ENCODE data around the gene SLC22A7.

- TF ChIP-seq, protein P1, sequence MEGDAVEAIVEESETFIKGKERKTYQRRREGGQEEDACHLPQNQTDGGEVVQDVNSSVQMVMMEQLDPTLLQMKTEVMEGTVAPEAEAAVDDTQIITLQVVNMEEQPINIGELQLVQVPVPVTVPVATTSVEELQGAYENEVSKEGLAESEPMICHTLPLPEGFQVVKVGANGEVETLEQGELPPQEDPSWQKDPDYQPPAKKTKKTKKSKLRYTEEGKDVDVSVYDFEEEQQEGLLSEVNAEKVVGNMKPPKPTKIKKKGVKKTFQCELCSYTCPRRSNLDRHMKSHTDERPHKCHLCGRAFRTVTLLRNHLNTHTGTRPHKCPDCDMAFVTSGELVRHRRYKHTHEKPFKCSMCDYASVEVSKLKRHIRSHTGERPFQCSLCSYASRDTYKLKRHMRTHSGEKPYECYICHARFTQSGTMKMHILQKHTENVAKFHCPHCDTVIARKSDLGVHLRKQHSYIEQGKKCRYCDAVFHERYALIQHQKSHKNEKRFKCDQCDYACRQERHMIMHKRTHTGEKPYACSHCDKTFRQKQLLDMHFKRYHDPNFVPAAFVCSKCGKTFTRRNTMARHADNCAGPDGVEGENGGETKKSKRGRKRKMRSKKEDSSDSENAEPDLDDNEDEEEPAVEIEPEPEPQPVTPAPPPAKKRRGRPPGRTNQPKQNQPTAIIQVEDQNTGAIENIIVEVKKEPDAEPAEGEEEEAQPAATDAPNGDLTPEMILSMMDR (IDR thresholded peaks at IDR 0.05), result no peak
- TF ChIP-seq POLR2A (IDR thresholded peaks at IDR 0.05), result no peak
- no peak for TF ChIP-seq EP300 (IDR thresholded peaks at IDR 0.05)
These were observed 7.1 kb upstream of the SLC22A7 start for GRCh38 chr6:43290905-43291355.

Data from tibial nerve (tissue), 4 donors.